HL-60 (cell line): ENCODE measurements around the gene RNF169.

Source experiments
- DNase-seq, 2 experiments: peaks; one replicate each; pipeline ENCODE4 v3.0.0-alpha.2; 2010 to 2020; ENCODE audit warnings: low read depth in 1 of 2, low spot score in 1 of 2
- H3K27ac ChIP-seq: fragments of 250-450 bp; sonication (Bioruptor Pico); replicated peaks from 2 replicates; pipeline ENCODE4 v1.5.1; 2020; ENCODE audit warnings: mild to moderate bottlenecking, moderate library complexity
- H3K27me3 ChIP-seq: fragments of 250-450 bp; sonication (Bioruptor Pico); 2 replicates; pipeline ENCODE4 v1.5.1; 2021; ENCODE audit warnings: mild to moderate bottlenecking, moderate library complexity; ENCODE audit not compliant: insufficient read depth, poor library complexity, severe bottlenecking
- H3K4me3 ChIP-seq: replicated peaks from 2 replicates; pipeline ENCODE4 v1.5.1; 2011; ENCODE audit warnings: mild to moderate bottlenecking, control low read depth, low read length; ENCODE audit not compliant: insufficient read depth
- GABPA ChIP-seq: IDR thresholded peaks from 2 replicates; pipeline ENCODE4 v1.6.1; 2012; ENCODE audit warnings: low read depth
- POLR2AphosphoS5 ChIP-seq: IDR thresholded peaks from 2 replicates; pipeline ENCODE4 v1.6.1; 2012; ENCODE audit warnings: low read depth
- SPI1 ChIP-seq: IDR thresholded peaks from 2 replicates; pipeline ENCODE4 v1.6.1; 2012; ENCODE audit warnings: low read depth, mild to moderate bottlenecking, borderline replicate concordance
- TF ChIP-seq, protein P1 (sequence below): IDR thresholded peaks from 2 replicates; pipeline ENCODE4 v1.6.1; 2012; ENCODE audit warnings: low read depth; ENCODE audit not compliant: insufficient replicate concordance
- TF ChIP-seq, protein P2 (sequence below): IDR thresholded peaks from one replicate; pipeline ENCODE4 v1.5.1; 2011; ENCODE audit warnings: low read length, control low read depth, inconsistent platforms; ENCODE audit not compliant: insufficient read depth

Gene RNF169

DNA sequence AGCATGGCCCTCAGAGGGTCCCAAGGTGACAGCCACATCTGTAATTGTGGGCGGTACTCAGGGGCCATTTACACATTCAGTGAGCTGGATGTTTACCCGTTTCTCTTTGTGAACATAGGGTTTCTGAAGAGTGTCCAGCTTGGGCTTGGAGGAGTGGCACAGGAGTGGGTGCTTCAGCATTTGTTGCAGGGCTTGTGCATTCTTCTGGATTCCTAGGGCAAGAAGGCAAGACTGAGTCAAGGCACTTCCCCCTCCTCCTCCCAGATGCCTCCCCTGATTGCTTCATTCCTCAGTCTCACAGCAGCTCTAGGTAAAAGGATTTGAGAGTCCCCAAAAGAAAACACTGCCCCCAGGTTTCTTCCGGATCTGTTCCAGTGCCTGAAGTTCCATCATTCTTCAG, 95.4 kb downstream of the RNF169 start:
- H3K27me3 ChIP-seq: no peaks in the 10 kb centered on the region
- no peak overlapping the region for H3K4me3 ChIP-seq
- H3K27ac ChIP-seq: no peak overlapping the region
- TF ChIP-seq GABPA (no peak), SPI1 (no peak), POLR2AphosphoS5 (no peak)
- TF ChIP-seq, protein P1, sequence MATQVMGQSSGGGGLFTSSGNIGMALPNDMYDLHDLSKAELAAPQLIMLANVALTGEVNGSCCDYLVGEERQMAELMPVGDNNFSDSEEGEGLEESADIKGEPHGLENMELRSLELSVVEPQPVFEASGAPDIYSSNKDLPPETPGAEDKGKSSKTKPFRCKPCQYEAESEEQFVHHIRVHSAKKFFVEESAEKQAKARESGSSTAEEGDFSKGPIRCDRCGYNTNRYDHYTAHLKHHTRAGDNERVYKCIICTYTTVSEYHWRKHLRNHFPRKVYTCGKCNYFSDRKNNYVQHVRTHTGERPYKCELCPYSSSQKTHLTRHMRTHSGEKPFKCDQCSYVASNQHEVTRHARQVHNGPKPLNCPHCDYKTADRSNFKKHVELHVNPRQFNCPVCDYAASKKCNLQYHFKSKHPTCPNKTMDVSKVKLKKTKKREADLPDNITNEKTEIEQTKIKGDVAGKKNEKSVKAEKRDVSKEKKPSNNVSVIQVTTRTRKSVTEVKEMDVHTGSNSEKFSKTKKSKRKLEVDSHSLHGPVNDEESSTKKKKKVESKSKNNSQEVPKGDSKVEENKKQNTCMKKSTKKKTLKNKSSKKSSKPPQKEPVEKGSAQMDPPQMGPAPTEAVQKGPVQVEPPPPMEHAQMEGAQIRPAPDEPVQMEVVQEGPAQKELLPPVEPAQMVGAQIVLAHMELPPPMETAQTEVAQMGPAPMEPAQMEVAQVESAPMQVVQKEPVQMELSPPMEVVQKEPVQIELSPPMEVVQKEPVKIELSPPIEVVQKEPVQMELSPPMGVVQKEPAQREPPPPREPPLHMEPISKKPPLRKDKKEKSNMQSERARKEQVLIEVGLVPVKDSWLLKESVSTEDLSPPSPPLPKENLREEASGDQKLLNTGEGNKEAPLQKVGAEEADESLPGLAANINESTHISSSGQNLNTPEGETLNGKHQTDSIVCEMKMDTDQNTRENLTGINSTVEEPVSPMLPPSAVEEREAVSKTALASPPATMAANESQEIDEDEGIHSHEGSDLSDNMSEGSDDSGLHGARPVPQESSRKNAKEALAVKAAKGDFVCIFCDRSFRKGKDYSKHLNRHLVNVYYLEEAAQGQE: no peak
- TF ChIP-seq, protein P2, sequence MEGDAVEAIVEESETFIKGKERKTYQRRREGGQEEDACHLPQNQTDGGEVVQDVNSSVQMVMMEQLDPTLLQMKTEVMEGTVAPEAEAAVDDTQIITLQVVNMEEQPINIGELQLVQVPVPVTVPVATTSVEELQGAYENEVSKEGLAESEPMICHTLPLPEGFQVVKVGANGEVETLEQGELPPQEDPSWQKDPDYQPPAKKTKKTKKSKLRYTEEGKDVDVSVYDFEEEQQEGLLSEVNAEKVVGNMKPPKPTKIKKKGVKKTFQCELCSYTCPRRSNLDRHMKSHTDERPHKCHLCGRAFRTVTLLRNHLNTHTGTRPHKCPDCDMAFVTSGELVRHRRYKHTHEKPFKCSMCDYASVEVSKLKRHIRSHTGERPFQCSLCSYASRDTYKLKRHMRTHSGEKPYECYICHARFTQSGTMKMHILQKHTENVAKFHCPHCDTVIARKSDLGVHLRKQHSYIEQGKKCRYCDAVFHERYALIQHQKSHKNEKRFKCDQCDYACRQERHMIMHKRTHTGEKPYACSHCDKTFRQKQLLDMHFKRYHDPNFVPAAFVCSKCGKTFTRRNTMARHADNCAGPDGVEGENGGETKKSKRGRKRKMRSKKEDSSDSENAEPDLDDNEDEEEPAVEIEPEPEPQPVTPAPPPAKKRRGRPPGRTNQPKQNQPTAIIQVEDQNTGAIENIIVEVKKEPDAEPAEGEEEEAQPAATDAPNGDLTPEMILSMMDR: no peak
- DNase-seq: no peak

DNA sequence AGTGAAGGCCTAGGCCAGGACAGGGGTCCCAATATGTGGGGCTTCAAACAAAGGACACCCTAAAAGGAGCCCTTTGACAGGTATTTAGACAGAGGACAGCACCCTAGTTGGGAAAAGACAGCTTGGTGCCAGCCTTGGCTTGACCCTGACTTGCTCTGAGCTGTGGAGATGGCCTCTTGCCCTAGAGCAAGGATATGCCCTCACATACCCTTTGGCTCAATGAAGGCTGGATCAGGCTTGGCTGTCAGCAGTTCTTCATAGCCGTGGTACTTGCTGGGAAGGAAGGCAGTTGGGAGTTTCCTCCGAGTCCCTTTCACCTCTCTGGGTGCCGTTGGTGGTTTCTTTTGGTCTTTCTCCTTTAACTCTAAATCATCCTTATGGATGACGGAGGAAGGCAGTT, 96.2 kb downstream of the RNF169 start:
- DNase-seq: no peak
- Histone ChIP-seq H3K4me3 (no peak overlapping the region), H3K27ac (no peak overlapping the region), H3K27me3 (no peaks in the 10 kb centered on the region)
- no peak for TF ChIP-seq POLR2AphosphoS5
- TF ChIP-seq GABPA: no peak
- TF ChIP-seq, protein P2: no peak
- no peak for TF ChIP-seq SPI1
- TF ChIP-seq, protein P1: no peak

DNA sequence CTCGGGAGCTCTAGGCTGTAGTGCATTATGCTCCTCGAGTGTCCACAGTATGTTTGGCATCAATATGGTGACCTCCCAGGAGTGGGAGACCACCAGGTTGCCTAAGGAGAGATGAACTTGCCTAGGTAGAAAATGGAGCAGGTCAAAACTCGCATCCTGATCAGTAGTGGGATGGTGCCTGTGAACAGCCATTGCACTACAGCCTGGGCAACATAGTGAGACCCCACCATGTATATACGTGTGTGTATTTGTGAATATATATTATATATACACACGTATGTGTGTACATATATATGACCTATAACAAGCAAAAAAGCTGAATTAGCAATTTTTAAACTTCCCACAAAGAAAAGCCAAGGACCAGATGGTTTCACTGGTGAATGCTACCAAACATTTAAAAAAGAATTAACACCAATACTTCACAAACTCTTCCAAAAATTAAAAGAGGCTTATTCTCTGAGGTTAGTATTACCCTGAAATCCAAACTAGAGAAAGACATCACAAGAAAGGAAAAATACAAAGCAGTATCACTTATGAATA, 97.4 kb downstream of the RNF169 start:
- no peak overlapping the region for H3K27ac ChIP-seq
- TF ChIP-seq, protein P2: no peak
- TF ChIP-seq GABPA: no peak
- TF ChIP-seq SPI1: no peak
- TF ChIP-seq, protein P1: no peak
- H3K27me3 ChIP-seq: no peaks in the 10 kb centered on the region
- DNase-seq: no peak
- no peak overlapping the region for H3K4me3 ChIP-seq
